Measurements from ENCODE around the gene FLAD1. TPM values are rescaled to one million over a fixed set of nuclear protein-coding genes. Genes with fewer than 3 reads are reported as not detected.

FLAD1 gene
- total RNA-seq, 1 experiment from 2014 or later: 58.4 TPM

GRCh38 chr1:155011437-155012025 lies 28.4 kb downstream of the FLAD1 start:
- Histone ChIP-seq H3K27ac (ENCODE audit: low read depth, low read length) (no peak overlapping the region), H3K36me3 (ENCODE audit: control insufficient read depth in 1 of 2, insufficient read depth in 2 of 2, low read length in 2 of 2) (peaks cover 13 to 23% of the 10 kb centered on the region in 2 experiments; a peak in 3 of 4 replicates), H2AFZ (ENCODE audit: low read depth, low read length, poor library complexity, severe bottlenecking) (no peak overlapping the region), H3K9me3 (ENCODE audit: control insufficient read depth in 1 of 2, insufficient read depth in 1 of 2, low read depth in 1 of 2, low read length in 2 of 2) (no peaks in the 10 kb centered on the region), H3K4me3 (replicated peaks in 1 of 2; ENCODE audit: low read depth in 1 of 2, low read length in 2 of 2) (no peak overlapping the region), H3K9me2 (ENCODE audit: insufficient read depth) (no peaks in the 10 kb centered on the region), H3K4me2 (ENCODE audit: low read length) (peak overlapping the region; percentile 53), H4K20me1 (ENCODE audit: insufficient read depth) (no peaks in the 10 kb centered on the region), H3K9ac (ENCODE audit: low read length) (no peak overlapping the region), H3K4me1 (ENCODE audit: control insufficient read depth in 1 of 2, insufficient read depth in 2 of 2, low read length in 2 of 2) (peaks cover 7 to 61% of the 10 kb centered on the region in 2 experiments), H3K27me3 (ENCODE audit: insufficient read depth, low read length) (no peaks in the 10 kb centered on the region), H3K79me2 (ENCODE audit: insufficient read depth, low read length) (peaks cover 63% of the 10 kb centered on the region)
- TF ChIP-seq EGR1 (IDR thresholded peaks at IDR 0.05; ENCODE audit: low read depth): no peak
- no peak for TF ChIP-seq CBX3 (IDR thresholded peaks at IDR 0.05; ENCODE audit: low read depth)
- ChIA-PET CTCF (no interaction called here), POLR2A (interaction anchor here (0.5 to 1.0 kb wide), 2 partner anchors 10 to 20 kb away, joined by 3 read pairs; no protein-coding TSS in a partner anchor), RAD21 (ENCODE audit: low non-redundant PET in 1 of 2, low total read pairs in 2 of 2, uncharacterized antibody in 2 of 2, unreplicated experiment in 2 of 2) (no interaction called here)
- ATAC-seq (no peak; the same call in 1 of the 2 replicates), DNase-seq (ENCODE audit: low read depth, low spot score) (no peak)
- intact Hi-C loops (cut with micrococcal nuclease): no loop called here
- no TSS peak for BruUV-seq (replicated peaks)

- ATAC-seq: peak; percentile 68
- H3K4me1 ChIP-seq (ENCODE audit: control insufficient read depth in 1 of 2, insufficient read depth in 2 of 2, low read length in 2 of 2): peaks cover 13 to 61% of the 10 kb centered on the region in 2 experiments
- DNase-seq (ENCODE audit: low read depth, low spot score): peak; percentile 62
- H3K27me3 ChIP-seq (ENCODE audit: insufficient read depth, low read length): no peaks in the 10 kb centered on the region
- peaks cover 13 to 27% of the 10 kb centered on the region in 2 experiments; a peak in 3 of 4 replicates for H3K36me3 ChIP-seq (ENCODE audit: control insufficient read depth in 1 of 2, insufficient read depth in 2 of 2, low read length in 2 of 2)
- H3K9me3 ChIP-seq (ENCODE audit: control insufficient read depth in 1 of 2, insufficient read depth in 1 of 2, low read depth in 1 of 2, low read length in 2 of 2): no peaks in the 10 kb centered on the region
- no TSS peak for BruUV-seq (replicated peaks)
- POLR2A ChIA-PET: interaction anchor here (0.5 to 1.0 kb wide), 2 partner anchors 11 to 19 kb away, joined by 3 read pairs; no protein-coding TSS in a partner anchor
- H2AFZ ChIP-seq (ENCODE audit: low read depth, low read length, poor library complexity, severe bottlenecking): no peak overlapping the region
- H3K9me2 ChIP-seq (ENCODE audit: insufficient read depth): no peaks in the 10 kb centered on the region
- CTCF ChIA-PET: no interaction called here
- TF ChIP-seq SIN3A (IDR thresholded peaks at IDR 0.05; ENCODE audit: low read depth) (no peak), CBX3 (IDR thresholded peaks at IDR 0.05; ENCODE audit: low read depth) (no peak), ZBTB33 (IDR thresholded peaks at IDR 0.05; ENCODE audit: extremely low read depth, insufficient replicate concordance, low read length) (no peak), POLR2AphosphoS5 (IDR thresholded peaks at IDR 0.05; ENCODE audit: low read depth, low read length) (no peak)
- peak overlapping the region; percentile 53 for H3K4me2 ChIP-seq (ENCODE audit: low read length)
- H3K9ac ChIP-seq (ENCODE audit: low read length): peak overlapping the region; percentile 11; the same call in 1 of the 2 replicates
- intact Hi-C loops (cut with micrococcal nuclease): no loop called here
- no peaks in the 10 kb centered on the region for H4K20me1 ChIP-seq (ENCODE audit: insufficient read depth)
- H3K79me2 ChIP-seq (ENCODE audit: insufficient read depth, low read length): peaks cover 57% of the 10 kb centered on the region
- RAD21 ChIA-PET (ENCODE audit: low non-redundant PET in 1 of 2, low total read pairs in 2 of 2, uncharacterized antibody in 2 of 2, unreplicated experiment in 2 of 2): no interaction called here
- no peak overlapping the region for H3K4me3 ChIP-seq (replicated peaks in 1 of 2; ENCODE audit: low read depth in 1 of 2, low read length in 2 of 2)
- peak overlapping the region; percentile 30; the same call in 1 of the 2 replicates for H3K27ac ChIP-seq (ENCODE audit: low read depth, low read length)
Measured at GRCh38 chr1:155012026-155012546, 28.9 kb downstream of the FLAD1 start.

Measured in HCT116 (cell line).